ENCODE results near the gene UGCG. TPM values are rescaled to one million over a fixed set of nuclear protein-coding genes. Genes with fewer than 3 reads are reported as not detected.

UGCG gene
- total RNA-seq, 1 experiment from 2014 or later, result 23.3 TPM

DNA sequence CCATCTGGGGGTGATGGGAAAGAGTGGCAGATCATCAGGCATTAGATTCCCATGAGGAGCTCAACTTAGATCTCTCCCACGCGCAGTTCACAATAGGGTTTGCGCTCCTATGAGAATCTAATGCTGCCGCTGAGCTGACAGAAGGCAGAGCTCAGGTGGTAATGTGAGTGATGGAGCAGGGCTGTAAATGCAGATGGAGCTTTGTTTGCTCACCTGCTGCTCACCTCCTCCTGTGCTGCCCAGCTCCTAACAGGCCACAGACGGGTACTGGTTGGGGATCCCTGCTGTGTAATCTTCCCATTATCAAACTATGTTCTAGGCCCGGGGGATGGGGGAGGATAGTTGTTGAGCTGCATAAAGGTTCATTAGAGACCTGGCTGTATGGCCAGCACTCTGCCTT, 58.4 kb downstream of the UGCG start:
- Histone ChIP-seq H3K9ac (ENCODE audit: extremely low read depth, insufficient read length, low read length) (no peak overlapping the region), H4K20me1 (ENCODE audit: control insufficient read depth, insufficient read depth, insufficient read length) (no peaks in the 10 kb centered on the region), H4K91ac (ENCODE audit: insufficient read length, low read depth, low read length) (no peak overlapping the region), H3K23ac (ENCODE audit: insufficient read length, low read depth, low read length) (no peak overlapping the region), H3K4ac (ENCODE audit: low read depth, low read length) (no peak overlapping the region), H3K27me3 (ENCODE audit: insufficient read depth, low read length) (no peaks in the 10 kb centered on the region), H3K79me1 (ENCODE audit: insufficient read depth, low read depth, low read length, poor library complexity, severe bottlenecking) (no peaks in the 10 kb centered on the region), H3K27ac (ENCODE audit: insufficient read length, low read depth, low read length) (no peak overlapping the region), H2BK15ac (ENCODE audit: low read depth, low read length) (no peak overlapping the region), H2AFZ (ENCODE audit: low read length) (no peak overlapping the region), H3K9me3 (ENCODE audit: control insufficient read depth, low read depth, low read length) (no peaks in the 10 kb centered on the region), H3K23me2 (ENCODE audit: insufficient read length, low read depth, low read length, poor library complexity, severe bottlenecking) (no peaks in the 10 kb centered on the region), H2AK5ac (ENCODE audit: insufficient read length, low read length) (no peak overlapping the region), H3K56ac (ENCODE audit: insufficient read length, low read depth, low read length) (no peak overlapping the region), H4K8ac (replicated peaks; ENCODE audit: insufficient read length, low read depth, low read length) (no peak overlapping the region), H3K4me1 (ENCODE audit: insufficient read depth, low read length) (no peaks in the 10 kb centered on the region; the same call in 1 of the 2 replicates), H3T11ph (ENCODE audit: low read length) (no peak overlapping the region), H4K5ac (ENCODE audit: insufficient read length, low read depth, low read length) (no peak overlapping the region), H3K79me2 (ENCODE audit: insufficient read depth, low read length) (no peaks in the 10 kb centered on the region), H2BK20ac (ENCODE audit: low read depth, low read length, poor library complexity, severe bottlenecking) (no peak overlapping the region), H2BK5ac (ENCODE audit: insufficient read length, low read length) (no peak overlapping the region), H3K4me2 (ENCODE audit: insufficient read depth, insufficient read length, low read length) (no peak overlapping the region), H2BK12ac (ENCODE audit: insufficient read length, low read depth, low read length) (no peak overlapping the region), H2BK120ac (ENCODE audit: low read depth, low read length, poor library complexity, severe bottlenecking) (no peak overlapping the region), H3K18ac (ENCODE audit: insufficient read length, low read depth, low read length) (no peak overlapping the region), H3K14ac (ENCODE audit: insufficient read depth, low read length) (no peak overlapping the region)
- H3K36me3 Mint-ChIP-seq (ENCODE audit: insufficient read depth in 1 of 3, low read depth in 3 of 3), result no peaks in the 10 kb centered on the region
- WGBS (ENCODE audit: extremely low coverage, insufficient read length, low lambda C conversion rate), result no CpG with 5 or more reads among the region's 6 CpGs
- no peak overlapping the region for H3K4me3 Mint-ChIP-seq
- TF ChIP-seq CTCF (conservative IDR thresholded peaks at IDR 0.05), result no peak
- H3K9me3 Mint-ChIP-seq, result no peaks in the 10 kb centered on the region
- H3K27me3 Mint-ChIP-seq (ENCODE audit: low read depth), result peaks cover 22% of the 10 kb centered on the region
- H3K27ac Mint-ChIP-seq, result no peak overlapping the region
- no peak for DNase-seq
- peaks cover 10 to 11% of the 10 kb centered on the region in 2 experiments for H3K4me1 Mint-ChIP-seq

Measured in H9 (cell line).